Bronchial epithelial cell (primary cell): Measurements from ENCODE around the gene FNIP2. TPM values are rescaled to one million over a fixed set of nuclear protein-coding genes. Genes with fewer than 3 reads are reported as not detected.

Experiments
- DNase-seq: peaks from one replicate; pipeline ENCODE4 v3.0.0-alpha.2; 2010; ENCODE audit warnings: low read depth
- FAIRE-seq: peaks from 2 replicates; lab custom pipeline; 2011; peaks lifted over from hg19 to GRCh38; lab: Jason Lieb, UNC
- H3K27me3 ChIP-seq: 2 replicates; pipeline ENCODE4 v1.5.1; 2011; ENCODE audit warnings: low read length; ENCODE audit not compliant: control insufficient read depth, insufficient read depth
- H3K36me3 ChIP-seq: 2 replicates; pipeline ENCODE4 v1.5.1; 2011; ENCODE audit warnings: low read length; ENCODE audit not compliant: control insufficient read depth, insufficient read depth
- H3K4me3 ChIP-seq: 2 replicates; pipeline ENCODE4 v1.5.1; 2011; ENCODE audit warnings: mild to moderate bottlenecking, low read depth, low read length, control low read depth
- CTCF ChIP-seq: IDR thresholded peaks from 2 replicates; pipeline ENCODE4 v1.5.1; 2011; ENCODE audit warnings: mild to moderate bottlenecking, moderate library complexity, low read length, control low read depth, inconsistent platforms; ENCODE audit not compliant: insufficient read depth, severe bottlenecking
- total RNA-seq: library from RNA; depleted of rRNA; stranded (reverse); fragments of >200 nt; gene quantifications from 2 replicates; pipeline ENCODE4 v1.2.1, GENCODE V29; 2014

The FNIP2 gene
- total RNA-seq, 1 donor from 2014 or later: 16.6 TPM

- H3K27me3 ChIP-seq: no peaks in the 10 kb centered on the region
- DNase-seq (no peak), FAIRE-seq (no peak)
- no peak overlapping the region for H3K4me3 ChIP-seq
- TF ChIP-seq CTCF: no peak
- H3K36me3 ChIP-seq: no peaks in the 10 kb centered on the region
Observed at GRCh38 chr4:158833602-158834001, 64.8 kb downstream of the FNIP2 start.

GRCh38 chr4:158835226-158836001 lies 66.6 kb downstream of the FNIP2 start:
- Histone ChIP-seq H3K27me3 (no peaks in the 10 kb centered on the region), H3K36me3 (no peaks in the 10 kb centered on the region), H3K4me3 (no peak overlapping the region)
- FAIRE-seq (peak; percentile 58), DNase-seq (no peak)
- TF ChIP-seq CTCF: no peak

- Histone ChIP-seq H3K4me3 (no peak overlapping the region), H3K27me3 (no peaks in the 10 kb centered on the region), H3K36me3 (no peaks in the 10 kb centered on the region)
- no peak for DNase-seq
- FAIRE-seq: no peak
- no peak for TF ChIP-seq CTCF
Observed at GRCh38 chr4:158836002-158836369, 67.2 kb downstream of the FNIP2 start.

GRCh38 chr4:158836828-158837449 lies 68.1 kb downstream of the FNIP2 start:
- H3K4me3 ChIP-seq: no peak overlapping the region
- no peak for TF ChIP-seq CTCF
- no peaks in the 10 kb centered on the region for H3K27me3 ChIP-seq
- H3K36me3 ChIP-seq: no peaks in the 10 kb centered on the region
- no peak for FAIRE-seq
- DNase-seq: no peak

- Histone ChIP-seq H3K36me3 (no peaks in the 10 kb centered on the region), H3K27me3 (no peaks in the 10 kb centered on the region), H3K4me3 (no peak overlapping the region)
- FAIRE-seq (no peak), DNase-seq (no peak)
- no peak for TF ChIP-seq CTCF
Observed at GRCh38 chr4:158837527-158838141, 68.8 kb downstream of the FNIP2 start.
